AG04449 (cell line): Measurements from ENCODE around the gene RNF11.
"Not testable (repeated sequence)": the region's sequence is repeated elsewhere in the genome, so short reads cannot be mapped to it uniquely, and the experiment has no call there.

Experiments
- CTCF ChIA-PET: fragments of 350-600 bp; formaldehyde crosslinking; extraction: SDS; loops from one replicate; lab custom pipeline; 2021; ENCODE audit warnings: antibody characterized with exemption; lab: Yijun Ruan, JAX
- POLR2A ChIA-PET: fragments of 400-600, 350-600 bp; formaldehyde crosslinking; extraction: SDS; loops from one replicate; lab custom pipeline; 2020; ENCODE audit warnings: antibody characterized with exemption, inconsistent platforms; lab: Yijun Ruan, JAX
- DNase-seq: peaks from one replicate; pipeline ENCODE4 v3.0.0-alpha.2; 2010; ENCODE audit warnings: low read depth, low spot score
- H3K4me3 ChIP-seq: 2 replicates; pipeline ENCODE4 v1.5.1; 2011; ENCODE audit warnings: low read depth, mild to moderate bottlenecking, control low read depth, low read length
- CTCF ChIP-seq: IDR thresholded peaks from one replicate; pipeline ENCODE4 v1.5.1; 2011; ENCODE audit warnings: mild to moderate bottlenecking, moderate library complexity, low read length, control low read depth, inconsistent platforms; ENCODE audit not compliant: insufficient read depth; ENCODE audit errors: missing control alignments

RNF11 gene

GRCh38 chr1:51240084-51240483 is 4.0 kb downstream of the RNF11 start:
- no peak for DNase-seq
- TF ChIP-seq CTCF: no peak
- POLR2A ChIA-PET: no interaction called here
- CTCF ChIA-PET: interaction anchor here (2.7 kb wide), 1 partner anchor 57 kb away, joined by 10 read pairs; no protein-coding TSS in a partner anchor
- no peak overlapping the region for H3K4me3 ChIP-seq

GRCh38 chr1:51241119-51241518 is 5.0 kb downstream of the RNF11 start:
- ChIA-PET POLR2A (no interaction called here), CTCF (interaction anchor here (1.3 to 1.8 kb wide), 2 partner anchors 15 to 55 kb away, joined by 4 read pairs; no protein-coding TSS in a partner anchor)
- no peak for TF ChIP-seq CTCF
- no peak overlapping the region for H3K4me3 ChIP-seq
- DNase-seq: no peak

GRCh38 chr1:51242546-51242945 is 6.5 kb downstream of the RNF11 start:
- TF ChIP-seq CTCF: no peak
- POLR2A ChIA-PET: no interaction called here
- CTCF ChIA-PET: interaction anchor here (1.3 to 1.8 kb wide), 3 partner anchors 18 to 53 kb away, joined by 3 to 4 read pairs (median 3); no protein-coding TSS in a partner anchor
- no peak overlapping the region for H3K4me3 ChIP-seq
- DNase-seq: no peak

GRCh38 chr1:51247022-51247421 is 10.9 kb downstream of the RNF11 start:
- CTCF ChIA-PET: interaction anchor here (1.2 kb wide), 1 partner anchor 50 kb away, joined by 7 read pairs; no protein-coding TSS in a partner anchor
- no peak overlapping the region for H3K4me3 ChIP-seq
- POLR2A ChIA-PET: no interaction called here
- no peak for TF ChIP-seq CTCF
- DNase-seq: no peak

DNA sequence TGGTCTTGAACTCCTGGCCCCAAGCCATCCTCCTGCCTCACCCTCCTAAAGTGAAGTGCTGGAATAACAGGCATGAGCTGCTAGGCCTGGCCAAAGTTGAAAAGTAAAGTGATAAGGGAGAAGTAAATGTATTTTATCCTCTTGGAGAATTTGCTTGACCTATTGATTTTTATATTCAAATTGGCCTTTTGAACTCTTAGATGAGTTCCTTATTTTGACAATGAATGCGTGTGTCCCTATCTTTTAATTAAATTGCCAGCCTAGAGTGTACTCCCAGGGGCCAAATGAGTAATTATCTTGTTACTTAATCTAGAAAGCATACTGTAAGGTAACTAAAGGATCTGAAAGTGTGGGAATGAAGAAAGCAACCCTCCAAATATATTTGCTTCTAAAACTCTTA is 11.4 kb downstream of the RNF11 start:
- DNase-seq: no peak
- TF ChIP-seq CTCF: no peak
- ChIA-PET CTCF (interaction anchor here (1.2 kb wide), 1 partner anchor 49 kb away, joined by 7 read pairs; no protein-coding TSS in a partner anchor), POLR2A (no interaction called here)
- H3K4me3 ChIP-seq: no peak overlapping the region

DNA sequence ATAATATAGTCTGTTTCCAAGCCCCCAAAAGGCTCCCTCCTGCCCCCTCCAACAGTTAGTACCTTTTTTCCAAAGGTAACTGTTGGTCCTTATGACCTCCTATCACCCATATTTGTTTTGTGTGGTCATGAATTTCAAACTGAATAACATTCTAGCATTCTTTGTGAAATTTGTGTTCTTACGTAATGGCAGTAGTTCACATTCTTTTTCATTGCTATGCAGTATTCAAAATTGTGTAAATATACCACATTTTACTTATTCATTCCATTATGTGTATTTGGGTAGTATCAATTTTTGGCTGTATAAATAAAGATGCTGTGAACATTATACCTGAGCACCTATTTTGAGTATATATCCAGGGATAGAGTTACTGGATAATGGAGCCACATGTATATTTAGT is 13.4 kb downstream of the RNF11 start:
- H3K4me3 ChIP-seq: no peak overlapping the region
- TF ChIP-seq CTCF: no peak
- ChIA-PET POLR2A (no interaction called here), CTCF (interaction anchor here (1.5 to 1.6 kb wide), 2 partner anchors 46 to 60 kb away, joined by 4 to 7 read pairs; no protein-coding TSS in a partner anchor)
- DNase-seq: no peak

GRCh38 chr1:51250729-51251128 is 14.7 kb downstream of the RNF11 start:
- CTCF ChIA-PET, DNase-seq, H3K4me3 ChIP-seq, POLR2A ChIA-PET: not testable (repeated sequence)

DNA sequence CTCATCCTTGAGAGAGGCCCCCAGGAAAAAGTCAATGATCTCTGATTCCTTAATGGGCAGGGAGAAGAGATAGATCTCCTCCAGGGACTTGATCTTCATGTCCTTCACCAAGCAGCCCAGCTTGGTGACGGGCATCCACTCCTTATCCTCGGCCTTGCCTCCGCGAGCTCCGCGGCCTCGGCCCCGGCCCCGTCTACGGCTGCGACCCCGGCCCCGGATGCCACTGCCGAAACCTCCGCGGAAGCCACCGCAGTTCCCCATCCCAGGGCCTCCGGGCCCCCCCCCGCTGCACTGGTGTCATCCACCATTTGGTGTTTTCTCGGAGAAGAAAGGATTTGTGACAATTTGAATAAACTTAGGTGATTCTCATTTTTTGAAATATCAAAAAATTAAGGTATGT is 15.1 kb downstream of the RNF11 start:
- H3K4me3 ChIP-seq, DNase-seq, POLR2A ChIA-PET, CTCF ChIA-PET: not testable (repeated sequence)
